ENCODE measurements around the gene MYO1C. TPM values are rescaled to one million over a fixed set of nuclear protein-coding genes. Genes with fewer than 3 reads are reported as not detected.
A peak's percentile ranks its signal among the peaks of the same experiment; 100 is the strongest.

Gene MYO1C
- total RNA-seq, 4 donors from 2014 or later: 24.8 to 76.6 (median 58.6) TPM

DNA sequence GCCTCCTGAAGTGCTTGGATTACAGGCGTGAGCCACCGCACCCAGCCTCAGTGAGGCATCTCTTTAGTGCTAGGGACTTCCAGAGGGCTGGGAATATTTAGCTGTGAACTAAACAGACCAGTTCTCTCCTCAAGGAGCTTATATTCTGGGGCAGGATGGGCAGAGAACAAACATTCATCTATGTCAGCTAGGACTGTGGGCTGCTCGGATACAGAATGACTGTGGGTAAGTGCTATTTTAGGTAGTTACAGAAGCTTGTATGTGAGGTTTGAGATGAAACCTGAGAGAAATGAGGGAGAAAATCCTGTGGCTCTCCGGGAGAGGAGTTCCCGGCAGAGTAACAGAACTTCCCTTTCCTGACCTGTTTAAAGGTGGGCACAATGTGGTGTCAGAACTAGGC lies 30.1 kb upstream of the MYO1C start:
- TF ChIP-seq POLR2A (IDR thresholded peaks at IDR 0.05): no peak
- TF ChIP-seq, protein P1, sequence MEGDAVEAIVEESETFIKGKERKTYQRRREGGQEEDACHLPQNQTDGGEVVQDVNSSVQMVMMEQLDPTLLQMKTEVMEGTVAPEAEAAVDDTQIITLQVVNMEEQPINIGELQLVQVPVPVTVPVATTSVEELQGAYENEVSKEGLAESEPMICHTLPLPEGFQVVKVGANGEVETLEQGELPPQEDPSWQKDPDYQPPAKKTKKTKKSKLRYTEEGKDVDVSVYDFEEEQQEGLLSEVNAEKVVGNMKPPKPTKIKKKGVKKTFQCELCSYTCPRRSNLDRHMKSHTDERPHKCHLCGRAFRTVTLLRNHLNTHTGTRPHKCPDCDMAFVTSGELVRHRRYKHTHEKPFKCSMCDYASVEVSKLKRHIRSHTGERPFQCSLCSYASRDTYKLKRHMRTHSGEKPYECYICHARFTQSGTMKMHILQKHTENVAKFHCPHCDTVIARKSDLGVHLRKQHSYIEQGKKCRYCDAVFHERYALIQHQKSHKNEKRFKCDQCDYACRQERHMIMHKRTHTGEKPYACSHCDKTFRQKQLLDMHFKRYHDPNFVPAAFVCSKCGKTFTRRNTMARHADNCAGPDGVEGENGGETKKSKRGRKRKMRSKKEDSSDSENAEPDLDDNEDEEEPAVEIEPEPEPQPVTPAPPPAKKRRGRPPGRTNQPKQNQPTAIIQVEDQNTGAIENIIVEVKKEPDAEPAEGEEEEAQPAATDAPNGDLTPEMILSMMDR (IDR thresholded peaks at IDR 0.05 in 4 of 5, conservative IDR thresholded peaks at IDR 0.05 in 1 of 5): no peak
- intact Hi-C loops (cut with DNase I; ENCODE audit: low total_unique reads): no loop called here
- Histone ChIP-seq H3K27me3 (no peaks in the 10 kb centered on the region), H3K27ac (no peak overlapping the region), H3K36me3 (peaks cover 0 to 5% of the 10 kb centered on the region in 2 donors), H3K9me3 (no peaks in the 10 kb centered on the region), H3K4me3 (no peak overlapping the region), H3K4me1 (peaks cover 31 to 33% of the 10 kb centered on the region in 2 donors)
- DNase-seq: no peak
- ATAC-seq: no peak
- in situ Hi-C loops (cut with MboI; ENCODE audit: low sequenced_read_pairs in 4 of 4): loop anchor here in 2 of 4 donors (25.0 kb wide), 2 partner anchors 160 to 260 kb away; partner anchors contain the start of gene BHLHA9 (in 1 of the 2)

DNA sequence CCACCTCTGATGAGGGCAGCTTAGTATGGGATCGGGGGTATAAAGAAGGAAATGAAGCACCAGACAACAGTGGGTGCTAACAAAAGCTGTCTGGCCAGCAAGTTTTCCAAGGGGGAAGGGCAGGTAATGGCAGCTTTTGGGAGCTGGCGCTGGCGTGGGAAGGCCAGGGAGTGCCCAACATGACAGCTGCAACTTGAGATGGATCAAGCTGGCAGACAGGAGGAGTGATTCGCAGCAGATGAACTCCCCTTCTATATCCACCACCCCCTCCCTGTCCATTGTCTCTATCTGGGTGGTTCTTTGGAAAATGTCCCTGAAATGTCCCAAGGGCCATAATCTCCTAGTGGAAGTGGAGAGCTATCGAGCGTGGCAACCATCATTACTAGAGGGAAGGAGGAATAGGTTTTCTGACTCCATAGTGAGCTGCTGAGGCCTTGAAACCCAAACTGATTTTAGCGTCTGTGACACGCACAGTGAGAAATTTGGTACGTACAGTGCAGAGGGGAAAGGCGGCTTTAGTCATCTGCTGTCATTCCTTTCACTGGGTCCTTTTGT lies 28.7 kb upstream of the MYO1C start:
- intact Hi-C loops (cut with DNase I; ENCODE audit: low total_unique reads): no loop called here
- Histone ChIP-seq H3K27ac (peak overlapping the region; percentile 68 to 82 (median 78)), H3K4me1 (peaks cover 34% of the 10 kb centered on the region in 2 donors), H3K27me3 (no peaks in the 10 kb centered on the region), H3K9me3 (no peaks in the 10 kb centered on the region), H3K36me3 (peaks cover 0 to 5% of the 10 kb centered on the region in 2 donors), H3K4me3 (no peak overlapping the region)
- DNase-seq: peak in 1 of 2 donors; percentile 64
- TF ChIP-seq, protein P1 (IDR thresholded peaks at IDR 0.05 in 4 of 5, conservative IDR thresholded peaks at IDR 0.05 in 1 of 5): peak in 1 of 5 experiments; percentile 11
- TF ChIP-seq POLR2A (IDR thresholded peaks at IDR 0.05): no peak
- peak in 1 of 2 donors; percentile 51 for ATAC-seq
- in situ Hi-C loops (cut with MboI; ENCODE audit: low sequenced_read_pairs in 4 of 4): loop anchor here in 2 of 4 donors (25.0 kb wide), 2 partner anchors 159 to 259 kb away; partner anchors contain the start of gene BHLHA9 (in 1 of the 2)

DNA sequence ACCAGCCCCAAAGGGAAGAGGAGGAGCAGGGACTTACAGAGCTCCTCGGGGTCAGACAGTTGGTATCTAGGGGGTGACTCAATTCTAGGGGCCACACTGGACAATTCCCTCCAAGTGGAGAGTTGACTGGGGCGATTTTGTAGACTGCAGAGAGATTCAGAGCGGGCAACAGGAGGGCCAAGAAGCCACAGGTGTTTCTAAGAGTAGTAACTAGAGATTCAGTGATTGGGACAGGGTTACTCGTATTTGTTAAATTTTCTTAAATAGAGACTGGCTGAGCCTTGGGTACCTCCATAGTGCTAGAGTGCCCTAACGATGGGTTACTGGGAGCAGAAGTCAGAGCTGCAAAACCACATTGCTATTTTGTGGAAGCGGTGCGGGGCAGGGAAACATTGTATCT lies 27.2 kb upstream of the MYO1C start:
- H3K36me3 ChIP-seq: peaks cover 0 to 5% of the 10 kb centered on the region in 2 donors
- no peaks in the 10 kb centered on the region for H3K9me3 ChIP-seq
- in situ Hi-C loops (cut with MboI; ENCODE audit: low sequenced_read_pairs in 4 of 4) (loop anchor here (5.0 to 25.0 kb wide), 7 partner anchors 65 to 257 kb away; partner anchors contain the start of genes BHLHA9 (in 3 of the 4), TRARG1 (in 2 of the 4) and CRK (in 1 of the 4)), intact Hi-C loops (cut with DNase I; ENCODE audit: low total_unique reads) (loop anchor here (5.0 kb wide), 2 partner anchors 43 to 252 kb away; partner anchors contain the start of gene PITPNA)
- H3K27me3 ChIP-seq: no peaks in the 10 kb centered on the region
- H3K4me1 ChIP-seq: peaks cover 38 to 41% of the 10 kb centered on the region in 2 donors
- H3K27ac ChIP-seq: no peak overlapping the region
- no peak for DNase-seq
- ATAC-seq: no peak
- H3K4me3 ChIP-seq: no peak overlapping the region
- no peak for TF ChIP-seq POLR2A (IDR thresholded peaks at IDR 0.05)
- TF ChIP-seq, protein P1 (IDR thresholded peaks at IDR 0.05 in 4 of 5, conservative IDR thresholded peaks at IDR 0.05 in 1 of 5): no peak

DNA sequence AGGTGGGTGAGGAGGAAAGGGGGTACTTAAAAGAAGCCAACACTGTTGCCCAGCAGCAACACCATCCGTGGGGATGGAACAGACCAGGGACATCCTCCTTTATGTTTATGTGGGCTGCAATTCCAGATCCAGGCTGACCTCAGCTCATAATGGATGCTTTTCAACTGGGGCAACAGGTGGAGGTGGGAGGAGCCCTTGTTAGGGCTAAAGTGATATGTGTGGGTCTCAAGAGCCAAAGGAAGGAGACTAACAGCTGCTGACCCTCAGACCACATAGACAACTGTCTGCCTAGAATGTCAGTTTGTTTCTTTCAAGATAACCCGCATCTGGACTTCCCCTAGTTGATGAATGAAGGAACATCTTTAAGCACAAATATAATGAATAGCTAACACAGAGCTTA lies 25.9 kb upstream of the MYO1C start:
- no peak for DNase-seq
- peaks cover 0 to 10% of the 10 kb centered on the region in 2 donors for H3K36me3 ChIP-seq

More for the DNA sequence above, 25.9 kb upstream of the MYO1C start:
- TF ChIP-seq, protein P1 (IDR thresholded peaks at IDR 0.05 in 4 of 5, conservative IDR thresholded peaks at IDR 0.05 in 1 of 5): no peak
- TF ChIP-seq POLR2A (IDR thresholded peaks at IDR 0.05): no peak
- intact Hi-C loops (cut with DNase I; ENCODE audit: low total_unique reads): loop anchor here (5.0 kb wide), 2 partner anchors 44 to 251 kb away; partner anchors contain the start of gene PITPNA
- Histone ChIP-seq H3K4me1 (peaks cover 44 to 47% of the 10 kb centered on the region in 2 donors), H3K9me3 (no peaks in the 10 kb centered on the region), H3K27ac (peak overlapping the region in 1 of 4 donors; percentile 11), H3K4me3 (no peak overlapping the region), H3K27me3 (no peaks in the 10 kb centered on the region)
- in situ Hi-C loops (cut with MboI; ENCODE audit: low sequenced_read_pairs in 4 of 4): loop anchor here (5.0 to 25.0 kb wide), 7 partner anchors 64 to 256 kb away; partner anchors contain the start of genes BHLHA9 (in 3 of the 4), TRARG1 (in 2 of the 4) and CRK (in 1 of the 4)
- no peak for ATAC-seq

All from gastrocnemius medialis (tissue), 4 donors.